ENCODE data around the gene TMEM53.

GRCh38 chr1:44641126-44642102 is 32.9 kb downstream of the TMEM53 start:
- TF ChIP-seq CTCF (conservative IDR thresholded peaks at IDR 0.05 in 1 of 2, IDR thresholded peaks at IDR 0.05 in 1 of 2; ENCODE audit: low read depth in 1 of 2, low read length in 2 of 2) (no peak), EZH2 (IDR thresholded peaks at IDR 0.05; ENCODE audit: low read length, missing control alignments) (no peak)
